ENCODE measurements around the gene CPSF3.

The CPSF3 gene

DNA sequence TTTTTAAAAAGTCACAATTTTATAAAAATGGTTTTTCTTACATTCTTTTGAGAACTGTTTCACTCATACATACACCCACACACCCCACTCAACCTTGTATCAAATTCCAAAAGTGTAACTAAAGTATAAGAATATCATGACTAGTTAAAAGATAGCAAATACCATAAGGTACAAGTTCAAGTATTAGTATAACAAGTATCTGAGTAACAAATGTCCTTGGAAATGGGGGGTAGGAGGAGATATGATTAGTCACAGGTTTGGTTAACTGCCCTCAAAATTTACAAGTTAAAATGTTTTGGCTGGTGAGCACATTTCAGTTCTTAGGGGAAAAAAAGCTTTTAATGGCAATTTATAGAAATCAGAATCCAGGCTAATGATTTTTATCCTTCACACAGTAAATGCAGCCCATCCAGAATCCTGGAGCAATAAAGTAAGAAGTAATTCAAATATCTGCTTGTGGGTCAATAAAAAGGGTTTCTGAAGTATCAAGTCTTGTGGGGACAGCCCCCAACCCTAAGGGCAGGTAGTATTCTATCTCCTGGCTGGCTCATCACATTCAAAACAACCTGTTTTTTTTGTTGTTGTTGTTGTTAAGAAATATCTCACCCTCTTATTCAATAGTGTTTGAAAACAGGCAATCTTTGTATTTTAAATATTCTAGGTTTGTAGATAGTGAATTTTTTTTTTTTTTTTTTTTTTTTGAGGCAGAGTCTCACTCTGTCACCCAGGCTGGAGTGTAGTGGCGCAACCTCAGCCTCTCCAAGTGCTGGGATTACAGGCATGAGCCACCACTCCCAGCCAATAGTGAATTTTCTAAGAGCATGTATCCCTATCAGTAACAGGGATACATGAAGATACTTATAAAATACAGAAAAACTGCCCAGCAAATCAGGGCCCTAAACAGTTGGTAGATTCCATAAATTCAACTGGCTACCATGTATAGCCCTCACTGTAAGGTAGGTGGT, 65.4 kb downstream of the CPSF3 start:
- H2AFZ ChIP-seq (ENCODE audit: low read depth, low read length), result no peak overlapping the region
- TF ChIP-seq, protein P1, sequence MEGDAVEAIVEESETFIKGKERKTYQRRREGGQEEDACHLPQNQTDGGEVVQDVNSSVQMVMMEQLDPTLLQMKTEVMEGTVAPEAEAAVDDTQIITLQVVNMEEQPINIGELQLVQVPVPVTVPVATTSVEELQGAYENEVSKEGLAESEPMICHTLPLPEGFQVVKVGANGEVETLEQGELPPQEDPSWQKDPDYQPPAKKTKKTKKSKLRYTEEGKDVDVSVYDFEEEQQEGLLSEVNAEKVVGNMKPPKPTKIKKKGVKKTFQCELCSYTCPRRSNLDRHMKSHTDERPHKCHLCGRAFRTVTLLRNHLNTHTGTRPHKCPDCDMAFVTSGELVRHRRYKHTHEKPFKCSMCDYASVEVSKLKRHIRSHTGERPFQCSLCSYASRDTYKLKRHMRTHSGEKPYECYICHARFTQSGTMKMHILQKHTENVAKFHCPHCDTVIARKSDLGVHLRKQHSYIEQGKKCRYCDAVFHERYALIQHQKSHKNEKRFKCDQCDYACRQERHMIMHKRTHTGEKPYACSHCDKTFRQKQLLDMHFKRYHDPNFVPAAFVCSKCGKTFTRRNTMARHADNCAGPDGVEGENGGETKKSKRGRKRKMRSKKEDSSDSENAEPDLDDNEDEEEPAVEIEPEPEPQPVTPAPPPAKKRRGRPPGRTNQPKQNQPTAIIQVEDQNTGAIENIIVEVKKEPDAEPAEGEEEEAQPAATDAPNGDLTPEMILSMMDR (IDR thresholded peaks at IDR 0.05; ENCODE audit: borderline replicate concordance, extremely low read depth, low read length, poor library complexity, severe bottlenecking), result no peak
- TF ChIP-seq EZH2 (IDR thresholded peaks at IDR 0.05; ENCODE audit: borderline replicate concordance, low read depth, low read length, severe bottlenecking), result no peak
- DNase-seq (no peak), ATAC-seq (ENCODE audit: insufficient read depth, low read depth) (no peak)
- H3K27ac ChIP-seq (ENCODE audit: low read length), result no peak overlapping the region
- no peak overlapping the region for H3K9ac ChIP-seq (ENCODE audit: low read depth, low read length)
- H3K4me1 ChIP-seq (ENCODE audit: insufficient read depth, low read length), result no peaks in the 10 kb centered on the region
- H3K4me2 ChIP-seq (ENCODE audit: insufficient read depth, low read length), result no peak overlapping the region
- no peaks in the 10 kb centered on the region for H3K27me3 ChIP-seq (ENCODE audit: insufficient read depth, low read length, poor library complexity)
- H3K9me3 ChIP-seq (ENCODE audit: insufficient read depth, low read length, severe bottlenecking), result no peaks in the 10 kb centered on the region
- H3K4me3 ChIP-seq (ENCODE audit: low read depth in 1 of 2, low read length in 2 of 2), result no peak overlapping the region
- peaks cover 100% of the 10 kb centered on the region for H3K36me3 ChIP-seq (ENCODE audit: insufficient read depth, low read length)
- no peaks in the 10 kb centered on the region for H3K79me2 ChIP-seq (ENCODE audit: insufficient read depth, low read length)
- H4K20me1 ChIP-seq (ENCODE audit: insufficient read depth, low read length), result peaks cover 5% of the 10 kb centered on the region; the same call in 1 of the 2 replicates

DNA sequence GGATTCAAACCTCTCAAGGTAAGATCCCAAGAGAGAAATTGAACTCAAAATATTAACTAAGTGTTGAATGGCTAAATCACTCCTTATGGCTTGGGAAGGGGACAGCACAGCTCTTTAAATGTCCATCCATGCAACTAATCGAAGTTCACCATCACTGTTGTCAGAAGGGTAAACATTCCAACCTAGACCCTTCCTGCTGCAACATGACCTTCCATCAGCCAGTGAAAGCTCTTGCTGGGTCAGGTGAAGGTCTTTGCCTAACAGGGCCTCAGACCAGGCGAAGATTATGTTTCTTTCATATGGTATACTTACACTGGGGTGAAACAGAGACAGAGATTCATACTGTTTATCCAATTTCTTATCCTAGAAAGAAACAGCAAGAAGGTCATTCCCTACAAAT, 67.3 kb downstream of the CPSF3 start:
- Histone ChIP-seq H3K79me2 (ENCODE audit: insufficient read depth, low read length) (no peaks in the 10 kb centered on the region), H3K9me3 (ENCODE audit: insufficient read depth, low read length, severe bottlenecking) (no peaks in the 10 kb centered on the region), H3K4me1 (ENCODE audit: insufficient read depth, low read length) (no peaks in the 10 kb centered on the region), H3K9ac (ENCODE audit: low read depth, low read length) (no peak overlapping the region), H3K27ac (ENCODE audit: low read length) (no peak overlapping the region), H2AFZ (ENCODE audit: low read depth, low read length) (no peak overlapping the region), H3K4me3 (ENCODE audit: low read depth in 1 of 2, low read length in 2 of 2) (no peak overlapping the region), H3K27me3 (ENCODE audit: insufficient read depth, low read length, poor library complexity) (no peaks in the 10 kb centered on the region), H3K4me2 (ENCODE audit: insufficient read depth, low read length) (no peak overlapping the region), H3K36me3 (ENCODE audit: insufficient read depth, low read length) (peaks cover 94% of the 10 kb centered on the region), H4K20me1 (ENCODE audit: insufficient read depth, low read length) (peaks cover 2% of the 10 kb centered on the region; the same call in 1 of the 2 replicates)
- TF ChIP-seq, protein P1 (IDR thresholded peaks at IDR 0.05; ENCODE audit: borderline replicate concordance, extremely low read depth, low read length, poor library complexity, severe bottlenecking), result no peak
- TF ChIP-seq EZH2 (IDR thresholded peaks at IDR 0.05; ENCODE audit: borderline replicate concordance, low read depth, low read length, severe bottlenecking), result no peak
- ATAC-seq (ENCODE audit: insufficient read depth, low read depth), result no peak
- DNase-seq, result no peak

DNA sequence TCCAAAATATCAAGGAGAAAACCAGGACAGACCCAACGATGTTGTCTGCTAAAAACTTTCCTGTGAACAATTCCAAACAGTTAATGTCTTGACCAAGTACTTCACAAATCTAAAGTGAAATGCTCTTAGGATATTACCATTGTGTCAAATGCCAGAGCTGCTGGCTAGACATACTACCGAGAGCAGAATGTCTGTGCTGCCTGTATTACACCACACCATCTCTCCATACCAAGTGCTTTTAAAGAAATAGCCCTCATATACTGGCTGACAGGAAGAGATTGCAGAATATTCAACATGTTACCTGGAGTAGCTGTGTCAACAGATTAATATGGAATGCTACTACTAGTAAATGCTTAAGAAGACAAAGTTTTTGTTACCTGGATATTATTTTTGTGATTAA, 69.5 kb downstream of the CPSF3 start:
- no peak overlapping the region for H2AFZ ChIP-seq (ENCODE audit: low read depth, low read length)
- H3K79me2 ChIP-seq (ENCODE audit: insufficient read depth, low read length), result no peaks in the 10 kb centered on the region
- peaks cover 89% of the 10 kb centered on the region for H3K36me3 ChIP-seq (ENCODE audit: insufficient read depth, low read length)
- H3K9me3 ChIP-seq (ENCODE audit: insufficient read depth, low read length, severe bottlenecking), result no peaks in the 10 kb centered on the region
- H3K4me1 ChIP-seq (ENCODE audit: insufficient read depth, low read length), result no peaks in the 10 kb centered on the region
- H4K20me1 ChIP-seq (ENCODE audit: insufficient read depth, low read length), result peaks cover 2% of the 10 kb centered on the region; the same call in 1 of the 2 replicates
- no peak overlapping the region for H3K9ac ChIP-seq (ENCODE audit: low read depth, low read length)
- H3K4me3 ChIP-seq (ENCODE audit: low read depth in 1 of 2, low read length in 2 of 2), result no peak overlapping the region
- ATAC-seq (ENCODE audit: insufficient read depth, low read depth) (no peak), DNase-seq (no peak)
- H3K27me3 ChIP-seq (ENCODE audit: insufficient read depth, low read length, poor library complexity), result no peaks in the 10 kb centered on the region
- no peak overlapping the region for H3K4me2 ChIP-seq (ENCODE audit: insufficient read depth, low read length)
- TF ChIP-seq, protein P1 (IDR thresholded peaks at IDR 0.05; ENCODE audit: borderline replicate concordance, extremely low read depth, low read length, poor library complexity, severe bottlenecking), result no peak
- TF ChIP-seq EZH2 (IDR thresholded peaks at IDR 0.05; ENCODE audit: borderline replicate concordance, low read depth, low read length, severe bottlenecking), result no peak
- H3K27ac ChIP-seq (ENCODE audit: low read length), result no peak overlapping the region
